GM18499 (cell line): ENCODE measurements around the gene INMT.

Experiments
- ATAC-seq: cut with Tn5 transposase; IDR thresholded peaks from one replicate; pipeline ENCODE4 v1.9.1; 2021; ENCODE audit warnings: moderate number of reproducible peaks; ENCODE audit not compliant: insufficient read depth, unreplicated experiment

INMT gene

DNA sequence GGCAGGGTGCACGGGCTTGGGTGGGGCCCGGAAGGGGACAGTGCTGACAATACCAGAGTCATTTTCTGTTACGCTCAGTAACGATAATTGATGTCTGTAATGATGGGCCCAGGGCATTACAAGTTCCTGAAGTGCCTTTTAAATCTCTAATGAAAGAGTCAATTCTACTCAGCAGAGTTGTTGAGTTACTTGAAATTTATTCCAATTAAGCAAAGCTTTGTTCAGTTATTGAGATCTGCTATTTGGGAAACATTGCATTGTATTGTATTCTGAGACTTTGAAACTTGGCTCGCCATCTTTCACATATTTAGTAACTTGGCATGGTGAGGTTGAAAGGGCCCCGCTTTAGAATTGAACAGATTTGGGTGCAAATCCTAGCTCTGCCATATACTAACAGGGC is 54.0 kb downstream of the INMT start:
- ATAC-seq = no peak
